BLaER1 treated with 17β-estradiol and CSF1 and Interleukin-3, amounts not matched to agents 10 nM and 100 nM (cell line): ENCODE data around the gene HOXD4.

Source experiments
- H3K27ac ChIP-seq, 11 experiments: shearing (Covaris generic); formaldehyde crosslinking; 2 replicates each; pipeline ENCODE4 v1.8.1; 2022
- H3K27me3 ChIP-seq, 11 experiments: shearing (Covaris generic); formaldehyde crosslinking; 2 replicates each; pipeline ENCODE4 v1.8.1; 2022
- H3K36me3 ChIP-seq, 11 experiments: shearing (Covaris generic); formaldehyde crosslinking; 2 replicates each; pipeline ENCODE4 v1.8.1; 2022
- H3K4me1 ChIP-seq, 10 experiments: shearing (Covaris generic); formaldehyde crosslinking; 2 replicates each; pipeline ENCODE4 v1.8.1; 2022
- H3K4me2 ChIP-seq, 11 experiments: shearing (Covaris generic); formaldehyde crosslinking; 2 replicates each; pipeline ENCODE4 v1.8.1; 2022
- H3K4me3 ChIP-seq, 10 experiments: shearing (Covaris generic); formaldehyde crosslinking; 2 replicates each; pipeline ENCODE4 v1.8.1; 2022
- H3K9ac ChIP-seq, 11 experiments: shearing (Covaris generic); formaldehyde crosslinking; 2 replicates each; pipeline ENCODE4 v1.8.1; 2022
- H3K9me3 ChIP-seq, 11 experiments: shearing (Covaris generic); formaldehyde crosslinking; replicated peaks in 1 of 11; 2 replicates each; pipeline ENCODE4 v1.8.1; 2022
- H4K20me1 ChIP-seq, 11 experiments: shearing (Covaris generic); formaldehyde crosslinking; 2 replicates each; pipeline ENCODE4 v1.8.1; 2022
- Cebpa-rat ChIP-seq, 11 experiments: shearing (Covaris generic); IDR thresholded peaks; 2 replicates each; pipeline ENCODE4 v1.8.1; 2022

HOXD4 gene

DNA sequence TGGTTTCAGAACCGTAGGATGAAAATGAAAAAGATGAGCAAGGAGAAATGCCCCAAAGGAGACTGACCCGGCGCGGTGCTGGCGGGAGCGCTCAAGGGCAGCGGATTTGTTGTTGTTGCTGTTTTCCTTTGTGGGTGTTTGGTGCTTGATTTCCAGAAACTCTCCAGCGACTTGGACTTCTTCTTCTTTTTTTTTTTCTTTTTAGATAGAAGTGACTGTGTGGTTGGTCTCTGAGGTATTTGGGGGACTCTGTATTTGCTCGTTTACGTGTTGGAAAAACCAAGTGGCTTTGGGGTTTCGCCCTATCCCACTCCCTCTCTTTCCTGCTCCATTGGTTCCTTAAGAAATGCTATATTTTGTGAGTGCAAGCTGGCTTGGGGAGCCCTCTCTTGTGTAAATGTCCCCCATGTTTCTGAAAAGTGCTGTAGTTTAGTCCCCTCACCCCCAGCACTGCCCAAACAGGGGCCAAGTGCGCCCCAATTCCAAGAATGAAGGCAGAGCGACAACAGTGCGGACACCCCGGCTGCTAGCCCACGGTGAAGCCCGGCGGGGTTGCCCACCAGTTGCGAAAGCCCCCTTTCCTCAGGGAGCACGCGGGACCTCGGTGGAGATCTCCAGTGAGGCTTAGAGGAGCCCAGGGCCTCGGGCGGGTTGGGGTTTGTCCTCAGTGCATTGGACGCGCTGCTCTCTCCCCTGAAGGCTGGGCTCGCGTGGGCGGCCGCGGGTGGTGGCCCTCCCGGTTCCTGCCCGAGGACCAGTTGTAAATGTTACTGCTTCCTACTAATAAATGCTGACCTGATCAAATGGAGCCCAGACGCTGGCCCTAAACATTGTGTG is 27.0 kb upstream of the HOXD4 start:
- H3K4me3 ChIP-seq = no peak overlapping the region; a peak in 1 of 20 replicates
- no peak overlapping the region for H3K27ac ChIP-seq
- TF ChIP-seq Cebpa-rat (IDR thresholded peaks at IDR 0.05) = no peak
- peaks cover 29 to 43% (median 33%) of the 10 kb centered on the region in 11 experiments for H3K9me3 ChIP-seq
- H4K20me1 ChIP-seq = peaks cover 0 to 91% (median 62%) of the 10 kb centered on the region in 11 experiments; a peak in 16 of 22 replicates
- peak overlapping the region in 2 of 11 experiments; percentile 49 to 62; a peak in 4 of 22 replicates for H3K4me2 ChIP-seq
- H3K36me3 ChIP-seq = no peaks in the 10 kb centered on the region; a peak in 1 of 22 replicates
- peaks cover 10 to 23% (median 15%) of the 10 kb centered on the region in 10 experiments; a peak in 13 of 20 replicates for H3K4me1 ChIP-seq
- H3K9ac ChIP-seq = no peak overlapping the region
- H3K27me3 ChIP-seq = peaks cover 100% of the 10 kb centered on the region in 11 experiments

- Histone ChIP-seq H3K4me3 (no peak overlapping the region), H3K27ac (no peak overlapping the region), H3K4me2 (peak overlapping the region in 2 of 11 experiments; percentile 49 to 62; a peak in 3 of 22 replicates), H3K4me1 (peaks cover 10 to 23% (median 15%) of the 10 kb centered on the region in 10 experiments; a peak in 13 of 20 replicates), H4K20me1 (peaks cover 0 to 88% (median 64%) of the 10 kb centered on the region in 11 experiments; a peak in 16 of 22 replicates), H3K27me3 (peaks cover 100% of the 10 kb centered on the region in 11 experiments), H3K9me3 (peaks cover 32 to 45% (median 39%) of the 10 kb centered on the region in 11 experiments), H3K9ac (no peak overlapping the region), H3K36me3 (no peaks in the 10 kb centered on the region; a peak in 1 of 22 replicates)
- TF ChIP-seq Cebpa-rat (IDR thresholded peaks at IDR 0.05) = no peak
Observed at GRCh38 chr2:176124947-176125771, 26.2 kb upstream of the HOXD4 start.

GRCh38 chr2:176125772-176126054 is 25.6 kb upstream of the HOXD4 start:
- Histone ChIP-seq H3K9me3 (peaks cover 38 to 49% (median 45%) of the 10 kb centered on the region in 11 experiments), H3K27ac (no peak overlapping the region), H3K4me2 (no peak overlapping the region), H3K4me3 (no peak overlapping the region), H3K27me3 (peaks cover 100% of the 10 kb centered on the region in 11 experiments), H3K4me1 (peaks cover 10 to 23% (median 15%) of the 10 kb centered on the region in 10 experiments; a peak in 13 of 20 replicates), H4K20me1 (peaks cover 0 to 82% (median 63%) of the 10 kb centered on the region in 11 experiments; a peak in 16 of 22 replicates), H3K36me3 (no peaks in the 10 kb centered on the region; a peak in 1 of 22 replicates), H3K9ac (no peak overlapping the region)
- TF ChIP-seq Cebpa-rat (IDR thresholded peaks at IDR 0.05) = no peak

DNA sequence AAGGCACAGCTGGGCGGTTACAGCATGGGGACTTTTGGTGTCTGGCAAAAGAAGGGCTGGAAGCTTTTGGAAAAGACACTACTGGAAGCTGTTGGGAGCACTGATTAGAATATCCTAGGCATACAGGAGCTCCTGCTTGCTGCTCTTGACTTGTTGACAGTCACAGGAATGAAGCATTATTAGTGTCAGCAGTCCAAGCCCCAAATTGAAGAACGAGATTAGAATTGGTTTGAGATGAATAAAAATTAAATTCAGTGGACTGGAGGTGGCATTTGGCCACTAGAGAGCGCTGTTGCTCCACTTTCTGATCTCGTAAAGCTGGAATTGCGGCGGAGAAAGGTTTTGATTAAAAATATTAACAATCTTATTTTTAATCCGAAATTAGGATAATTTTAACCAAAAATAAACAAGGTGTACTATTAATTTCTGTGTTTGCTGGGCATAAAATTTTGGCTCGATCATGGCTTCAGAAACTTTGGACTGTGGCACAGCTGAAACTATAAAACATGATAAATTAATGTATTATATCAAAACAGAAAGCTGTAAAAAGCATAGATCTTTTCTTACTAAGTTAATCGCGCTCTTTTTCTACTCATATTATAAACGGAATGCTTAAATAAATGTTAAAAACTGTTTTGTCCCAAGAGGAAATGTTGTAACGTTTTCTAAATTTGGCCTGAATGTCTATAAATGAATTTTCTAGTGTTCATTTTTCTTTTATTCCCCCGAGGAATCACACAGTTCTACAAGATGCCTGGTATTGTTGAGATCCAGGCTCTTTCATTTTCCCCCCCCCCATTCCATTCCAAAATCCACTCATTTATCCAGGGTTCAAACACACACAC is 24.2 kb upstream of the HOXD4 start:
- H3K9ac ChIP-seq = no peak overlapping the region

DNA sequence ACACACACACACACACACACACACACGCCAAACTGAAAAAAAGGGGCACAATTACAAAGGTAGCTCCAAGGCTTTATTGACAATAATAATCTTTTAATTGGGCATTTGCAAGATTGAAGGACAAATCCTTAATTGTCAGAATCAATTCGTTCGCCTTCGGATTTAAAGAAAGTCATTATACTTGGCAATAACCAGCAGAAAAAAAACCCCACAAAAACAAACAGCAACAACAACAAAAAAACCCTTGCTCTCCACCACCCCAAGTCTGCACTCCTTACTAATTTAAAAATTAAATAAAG is 23.6 kb upstream of the HOXD4 start:
- no peak for TF ChIP-seq Cebpa-rat (IDR thresholded peaks at IDR 0.05)
- Histone ChIP-seq H3K9ac (no peak overlapping the region), H4K20me1 (peaks cover 0 to 72% (median 50%) of the 10 kb centered on the region in 11 experiments; a peak in 16 of 22 replicates), H3K27me3 (peaks cover 100% of the 10 kb centered on the region in 11 experiments), H3K4me1 (peaks cover 10 to 23% (median 15%) of the 10 kb centered on the region in 10 experiments; a peak in 13 of 20 replicates), H3K4me2 (peak overlapping the region in 5 of 11 experiments; percentile 31 to 96 (median 66); a peak in 7 of 22 replicates), H3K9me3 (peaks cover 22 to 37% (median 30%) of the 10 kb centered on the region in 11 experiments), H3K27ac (no peak overlapping the region), H3K4me3 (peak overlapping the region in 1 of 10 experiments; percentile 46; a peak in 1 of 20 replicates), H3K36me3 (no peaks in the 10 kb centered on the region; a peak in 1 of 22 replicates)

More for the DNA sequence above, 24.2 kb upstream of the HOXD4 start:
- H3K9me3 ChIP-seq = peaks cover 28 to 42% (median 36%) of the 10 kb centered on the region in 11 experiments
- peaks cover 10 to 23% (median 15%) of the 10 kb centered on the region in 10 experiments; a peak in 13 of 20 replicates for H3K4me1 ChIP-seq
- H4K20me1 ChIP-seq = peaks cover 0 to 71% (median 53%) of the 10 kb centered on the region in 11 experiments; a peak in 16 of 22 replicates
- H3K27me3 ChIP-seq = peaks cover 100% of the 10 kb centered on the region in 11 experiments
- no peak for TF ChIP-seq Cebpa-rat (IDR thresholded peaks at IDR 0.05)
- H3K4me3 ChIP-seq = no peak overlapping the region
- H3K4me2 ChIP-seq = peak overlapping the region in 3 of 11 experiments; percentile 33 to 45 (median 38); a peak in 2 of 22 replicates
- no peak overlapping the region for H3K27ac ChIP-seq
- no peaks in the 10 kb centered on the region; a peak in 1 of 22 replicates for H3K36me3 ChIP-seq

- no peaks in the 10 kb centered on the region for H3K36me3 ChIP-seq
- peak overlapping the region in 8 of 10 experiments; percentile 0 to 46 (median 36); a peak in 12 of 20 replicates for H3K4me3 ChIP-seq
- peak overlapping the region; percentile 31 to 96 (median 66) for H3K4me2 ChIP-seq
- peaks cover 0 to 72% (median 48%) of the 10 kb centered on the region in 11 experiments; a peak in 16 of 22 replicates for H4K20me1 ChIP-seq
- H3K27me3 ChIP-seq = peaks cover 100% of the 10 kb centered on the region in 11 experiments
- peaks cover 16 to 30% (median 24%) of the 10 kb centered on the region in 11 experiments for H3K9me3 ChIP-seq
- no peak overlapping the region for H3K27ac ChIP-seq
- peaks cover 10 to 23% (median 15%) of the 10 kb centered on the region in 10 experiments; a peak in 13 of 20 replicates for H3K4me1 ChIP-seq
- no peak overlapping the region for H3K9ac ChIP-seq
- no peak for TF ChIP-seq Cebpa-rat (IDR thresholded peaks at IDR 0.05)
Observed at GRCh38 chr2:176128172-176128981, 23.0 kb upstream of the HOXD4 start.

- Histone ChIP-seq H3K4me3 (peak within 1 kb of the TSS in 8 of 10 experiments; percentile 0 to 46 (median 36); a peak in 12 of 20 replicates), H3K27me3 (peaks cover 100% of the 10 kb centered on the region in 11 experiments), H4K20me1 (peaks cover 0 to 66% (median 44%) of the 10 kb centered on the region in 11 experiments; a peak in 16 of 22 replicates), H3K9me3 (peaks cover 10 to 23% (median 18%) of the 10 kb centered on the region in 11 experiments), H3K9ac (no peak within 1 kb of the TSS), H3K4me1 (peaks cover 10 to 22% (median 15%) of the 10 kb centered on the region in 10 experiments; a peak in 13 of 20 replicates), H3K27ac (no peak within 1 kb of the TSS), H3K4me2 (peak within 1 kb of the TSS; percentile 31 to 96 (median 66)), H3K36me3 (no peaks in the 10 kb centered on the region)
- TF ChIP-seq Cebpa-rat (IDR thresholded peaks at IDR 0.05) = no peak
Observed at GRCh38 chr2:176128982-176129796, 22.2 kb upstream of the HOXD4 start, which contains the start of gene HOXD8. Gene HOXD8, plus strand, starts transcription at chr2:176129705. Its CDS starts 662 bp downstream, at chr2:176130367.
